GM19025 (cell line): Measurements from ENCODE around the gene TMTC4.
A peak's percentile ranks its signal among the peaks of the same experiment; 100 is the strongest.
"Not testable (repeated sequence)": the region's sequence is repeated elsewhere in the genome, so short reads cannot be mapped to it uniquely, and the experiment has no call there.

ENCODE experiments used
- ATAC-seq: cut with Tn5 transposase; IDR thresholded peaks from one replicate; pipeline ENCODE4 v1.9.1; 2021; ENCODE audit warnings: mild to moderate bottlenecking, low read depth, moderate library complexity; ENCODE audit not compliant: unreplicated experiment

TMTC4 gene

GRCh38 chr13:100674572-100674871, at the start of gene TMTC4:
Gene TMTC4 (minus strand): TSS chr13:100674795. CDS start chr13:100670362, 4,433 bp downstream.
- peak; percentile 38 for ATAC-seq

DNA sequence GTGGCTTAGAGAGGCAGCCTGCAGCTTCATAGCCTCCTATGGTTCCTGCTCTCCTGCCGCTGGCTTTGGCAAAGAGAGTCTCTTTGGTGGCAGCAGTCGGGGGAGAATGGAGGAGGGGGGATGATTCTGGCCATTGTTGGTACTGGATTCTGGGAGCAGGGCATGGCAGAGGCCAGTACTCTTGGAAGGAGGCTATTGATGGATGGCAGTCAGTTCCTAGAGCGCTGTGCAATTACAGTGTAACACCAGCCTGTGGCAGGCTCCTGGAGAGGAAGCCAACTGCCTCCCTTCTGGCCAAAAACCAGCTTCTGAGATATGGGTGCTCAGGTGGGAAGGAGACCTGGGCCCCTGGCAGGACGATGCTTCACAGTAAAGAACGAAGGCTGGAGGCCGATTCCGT, 47.9 kb upstream of the TMTC4 start:
- ATAC-seq, result no peak

- ATAC-seq, result no peak
Observed at GRCh38 chr13:100721885-100722512, 47.4 kb upstream of the TMTC4 start.

GRCh38 chr13:100715604-100716003, 41.0 kb upstream of the TMTC4 start:
- ATAC-seq, result no peak

DNA sequence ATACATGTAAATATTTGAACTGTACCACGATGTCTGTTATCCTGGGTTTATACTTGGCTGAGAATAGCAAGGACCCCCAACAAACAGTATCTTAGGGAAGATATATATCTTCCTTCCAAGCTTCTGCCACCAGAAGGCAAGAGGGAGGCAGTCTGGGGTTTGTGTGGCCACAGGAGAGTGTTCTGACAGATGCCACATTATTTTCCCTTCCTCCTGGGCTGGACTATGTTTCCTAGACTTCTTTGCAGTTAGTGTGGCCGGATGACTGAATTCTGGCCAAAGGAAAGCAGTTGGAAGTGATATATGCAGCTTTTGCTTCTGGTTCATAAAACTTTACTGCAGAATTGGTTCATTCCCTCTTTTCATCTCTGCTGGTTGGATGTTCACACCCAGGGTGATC, 39.9 kb upstream of the TMTC4 start:
- no peak for ATAC-seq

GRCh38 chr13:100710176-100710575, 35.6 kb upstream of the TMTC4 start:
- ATAC-seq, result no peak

GRCh38 chr13:100707818-100708740, 33.5 kb upstream of the TMTC4 start:
- no peak for ATAC-seq

DNA sequence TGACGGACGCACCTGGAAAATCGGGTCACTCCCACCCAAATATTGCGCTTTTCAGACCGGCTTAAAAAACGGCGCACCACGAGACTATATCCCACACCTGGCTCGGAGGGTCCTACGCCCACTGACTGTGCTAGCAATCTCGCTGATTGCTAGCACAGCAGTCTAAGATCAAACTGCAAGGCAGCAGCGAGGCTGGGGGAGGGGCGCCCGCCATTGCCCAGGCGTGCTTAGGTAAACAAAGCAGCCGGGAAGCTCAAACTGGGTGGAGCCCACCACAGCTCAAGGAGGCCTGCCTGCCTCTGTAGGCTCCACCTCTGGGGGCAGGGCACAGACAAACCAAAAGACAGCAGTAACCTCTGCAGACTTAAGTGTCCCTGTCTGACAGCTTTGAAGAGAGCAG, 23.7 kb upstream of the TMTC4 start:
- not testable (repeated sequence) for ATAC-seq

GRCh38 chr13:100695509-100695773, 20.8 kb upstream of the TMTC4 start:
- no peak for ATAC-seq

GRCh38 chr13:100694722-100695508, 20.3 kb upstream of the TMTC4 start:
- no peak for ATAC-seq

- ATAC-seq, result no peak
Observed at GRCh38 chr13:100689191-100689590, 14.6 kb upstream of the TMTC4 start.

DNA sequence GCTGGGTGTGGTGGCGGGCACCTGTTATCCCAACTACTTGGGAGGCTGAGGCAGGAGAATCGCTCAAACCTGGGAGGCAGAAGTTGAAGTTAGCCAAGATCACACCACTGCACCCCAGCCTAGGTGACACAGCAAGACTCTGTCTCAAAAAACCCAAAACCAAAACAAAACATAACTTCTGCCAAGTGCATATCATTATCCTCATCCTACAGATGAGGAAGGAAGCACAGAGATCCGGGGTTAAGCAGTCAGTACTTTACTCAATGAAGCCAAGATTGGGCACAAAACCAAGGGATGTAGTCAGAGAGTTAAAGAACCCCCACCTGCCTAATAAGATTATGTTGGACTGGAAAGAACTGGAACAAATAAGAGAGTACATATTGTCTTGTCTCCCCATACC, 5.5 kb upstream of the TMTC4 start:
- ATAC-seq, result no peak

DNA sequence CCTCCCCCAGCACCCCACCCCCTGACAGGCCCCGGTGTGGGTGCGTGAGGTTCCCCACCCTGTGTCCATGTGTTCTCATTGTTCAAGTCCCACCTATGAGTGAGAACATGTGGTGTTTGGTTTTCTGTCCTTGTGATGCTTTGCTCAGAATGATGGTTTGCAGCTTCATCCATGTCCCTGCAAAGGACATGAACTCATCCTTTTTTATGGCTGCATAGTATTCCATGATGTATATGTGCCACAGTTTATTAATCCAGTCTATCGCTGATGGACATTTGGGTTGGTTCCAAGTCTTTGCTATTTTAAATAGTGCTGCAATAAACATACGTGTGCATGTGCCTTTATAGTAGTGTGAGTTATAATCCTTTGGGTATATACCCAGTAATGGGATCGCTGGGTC, 2.5 kb upstream of the TMTC4 start:
- not testable (repeated sequence) for ATAC-seq

- no peak for ATAC-seq
Observed at GRCh38 chr13:100675661-100676129, 1.1 kb upstream of the TMTC4 start.

DNA sequence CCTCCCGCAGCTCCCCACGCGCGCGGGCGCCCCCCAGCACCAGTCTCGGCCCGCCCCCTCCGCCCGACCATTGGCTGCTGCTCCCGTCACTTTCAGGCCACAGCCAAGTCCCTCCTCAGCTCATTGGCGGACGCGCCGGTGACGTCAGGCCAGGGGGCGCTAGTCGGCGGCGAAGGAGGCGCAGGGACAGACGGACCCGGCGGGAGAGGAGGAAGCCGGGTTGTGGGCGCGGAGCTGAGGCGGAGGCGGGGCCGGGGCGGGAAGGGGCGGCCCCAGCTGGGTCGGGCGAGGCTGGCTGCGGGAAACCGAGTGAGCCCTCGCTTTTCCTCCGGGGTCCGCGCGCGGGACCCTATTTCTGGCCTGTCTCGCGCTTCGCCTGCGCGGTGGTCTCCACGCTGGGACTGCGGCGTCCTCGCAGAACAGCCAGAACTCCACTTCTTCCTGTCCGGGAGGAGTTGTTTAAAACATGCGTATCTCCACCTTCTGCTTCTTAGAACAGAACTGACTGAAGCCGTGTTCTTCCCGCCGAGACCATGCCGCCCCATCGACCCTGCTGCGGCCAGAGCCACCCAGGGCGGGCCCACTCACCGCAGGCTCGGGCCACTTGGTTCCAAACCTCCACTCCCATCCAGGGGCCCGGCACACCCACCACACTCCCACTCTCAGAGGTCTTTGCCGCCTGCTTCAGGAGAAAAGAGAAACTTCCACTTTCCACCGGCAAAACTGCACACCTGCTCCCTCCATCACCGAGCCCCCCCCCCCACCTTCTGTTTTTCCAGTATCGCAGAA, 471 bp upstream of the TMTC4 start:
- peak; percentile 92 for ATAC-seq

GRCh38 chr13:100673713-100674571, 653 bp downstream of the TMTC4 start:
- peak; percentile 20 for ATAC-seq

- no peak for ATAC-seq
Observed at GRCh38 chr13:100673376-100673712, 1.3 kb downstream of the TMTC4 start.

- no peak for ATAC-seq
Observed at GRCh38 chr13:100671389-100672182, 3.0 kb downstream of the TMTC4 start.

GRCh38 chr13:100668408-100668807, 6.2 kb downstream of the TMTC4 start:
- ATAC-seq, result no peak
